GM19455 (cell line): ENCODE data around the gene PTPRD.

Experiments used
- ATAC-seq: cut with Tn5 transposase; IDR thresholded peaks from one replicate; pipeline ENCODE4 v1.9.1; 2021; ENCODE audit not compliant: unreplicated experiment

The PTPRD gene

DNA sequence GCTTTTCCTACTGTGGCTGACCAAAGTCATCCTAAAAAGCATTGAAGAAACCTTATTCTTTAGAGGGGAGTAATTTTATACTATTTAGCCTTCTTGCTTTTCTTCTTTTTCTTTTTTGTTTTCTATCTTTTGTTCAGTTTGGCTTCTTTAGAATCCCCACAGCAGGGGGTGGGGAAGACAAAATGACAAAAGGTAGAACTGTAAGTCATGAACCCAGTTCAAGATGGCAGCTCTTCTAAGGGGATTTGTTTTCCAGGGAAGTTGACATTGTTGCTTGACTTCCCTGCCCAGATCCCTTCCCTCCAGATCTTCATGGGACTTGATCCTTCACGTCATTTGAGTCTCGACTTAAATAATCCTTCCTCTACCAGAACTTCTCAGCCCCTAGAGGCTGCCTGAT, 2120.8 kb downstream of the PTPRD start:
- ATAC-seq, result no peak

DNA sequence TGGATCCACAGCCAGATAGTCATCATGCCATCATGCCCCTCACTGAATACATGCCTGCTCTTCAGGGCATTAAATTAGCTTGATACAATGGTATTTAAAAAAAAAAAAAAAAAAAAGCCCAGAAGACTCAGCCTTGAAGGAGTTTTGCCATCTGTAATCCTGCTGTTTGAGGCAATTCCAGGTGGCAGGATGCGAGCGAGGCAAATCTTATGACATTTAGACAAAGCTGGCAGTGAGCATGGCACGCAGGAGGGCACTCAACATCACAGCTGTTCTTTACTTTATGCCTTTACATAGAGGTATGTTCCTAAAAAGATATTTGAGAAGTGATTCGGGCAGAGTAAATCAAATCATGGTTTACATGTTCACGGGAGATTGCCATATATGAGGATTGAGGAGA, 2121.2 kb downstream of the PTPRD start:
- no peak for ATAC-seq

DNA sequence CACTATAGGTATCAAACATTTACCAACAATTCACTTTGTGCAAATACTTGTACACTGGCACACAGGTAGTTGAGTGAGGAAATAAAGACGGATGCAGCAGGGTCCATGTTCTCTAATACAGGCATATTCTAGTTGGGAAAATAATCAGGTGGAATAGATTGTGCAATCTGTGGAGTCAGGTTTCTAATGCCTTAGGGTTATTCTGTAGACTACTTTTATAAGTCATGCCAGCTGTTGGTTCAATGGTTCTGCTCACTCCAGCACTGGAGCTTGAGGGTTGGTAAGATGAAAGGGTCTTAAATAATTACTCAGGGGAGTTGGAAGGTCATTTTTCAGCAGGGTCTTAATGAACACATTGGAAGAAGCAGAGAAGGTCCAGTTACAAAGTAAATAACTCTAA, 2123.0 kb downstream of the PTPRD start:
- no peak for ATAC-seq

DNA sequence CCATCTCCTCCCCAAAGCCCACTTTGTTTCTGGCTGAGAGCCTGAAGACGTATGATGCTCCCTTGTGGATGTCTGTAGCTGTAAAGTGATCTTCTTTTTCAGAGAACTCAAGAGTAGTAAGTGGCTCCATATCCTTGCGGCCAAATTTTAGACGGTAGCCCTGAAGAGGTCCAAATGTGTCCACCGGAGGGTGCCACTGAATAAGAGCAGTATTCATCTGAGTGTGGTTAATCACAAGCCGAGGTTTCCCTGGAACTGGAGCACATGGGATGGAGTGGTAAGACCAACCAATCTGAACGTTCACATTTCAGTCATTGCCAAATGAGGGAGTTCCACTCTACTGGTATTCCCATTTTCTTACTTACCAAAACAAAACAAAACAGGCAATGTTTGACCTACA, 2126.7 kb downstream of the PTPRD start:
- ATAC-seq, result no peak

DNA sequence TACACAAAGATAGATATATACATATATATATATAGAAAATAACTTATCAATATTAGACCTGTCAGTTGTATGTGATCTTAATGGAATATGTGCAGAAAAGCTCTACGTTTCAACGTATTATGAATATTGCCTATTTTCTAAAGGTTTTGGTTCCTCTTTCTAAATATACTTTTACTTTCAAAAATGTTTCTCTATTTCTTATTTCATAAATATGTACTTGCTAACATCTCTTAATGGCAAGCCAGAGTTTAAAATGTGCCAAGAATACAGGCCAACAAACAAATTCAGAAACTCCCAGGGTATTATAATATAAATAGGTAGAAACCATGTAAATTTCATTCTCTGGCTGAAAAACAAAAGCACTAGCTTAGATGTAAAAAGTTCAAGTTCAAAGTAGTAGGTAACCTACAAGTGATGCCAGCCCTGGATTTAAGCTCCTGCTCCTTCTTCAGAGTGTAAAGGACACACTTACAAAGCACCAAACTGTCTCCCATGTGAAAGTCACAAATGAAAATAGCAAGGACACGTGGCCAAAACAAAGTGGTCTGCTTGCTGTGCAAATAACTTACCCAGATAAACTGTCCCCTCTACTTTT, 2128.1 kb downstream of the PTPRD start:
- ATAC-seq, result no peak

DNA sequence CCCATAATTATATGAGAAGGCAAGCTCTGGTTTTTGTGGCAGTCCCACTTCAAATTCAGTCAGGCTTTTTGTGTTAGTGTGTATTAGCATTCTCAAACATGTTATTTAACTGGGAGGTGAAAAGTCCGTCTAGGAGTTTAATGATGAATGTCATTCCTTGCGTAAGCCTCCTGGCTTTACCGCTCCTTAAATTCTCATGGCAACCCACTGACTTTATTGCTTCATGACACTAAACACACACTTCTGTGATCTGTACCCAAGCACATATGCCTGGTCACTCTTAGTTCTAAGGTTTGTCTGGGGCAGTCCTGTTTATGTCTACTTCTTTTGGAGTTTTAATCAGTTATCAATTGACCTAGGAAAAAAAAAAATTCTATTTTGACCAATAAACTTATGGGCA, 2135.4 kb downstream of the PTPRD start:
- ATAC-seq, result no peak

DNA sequence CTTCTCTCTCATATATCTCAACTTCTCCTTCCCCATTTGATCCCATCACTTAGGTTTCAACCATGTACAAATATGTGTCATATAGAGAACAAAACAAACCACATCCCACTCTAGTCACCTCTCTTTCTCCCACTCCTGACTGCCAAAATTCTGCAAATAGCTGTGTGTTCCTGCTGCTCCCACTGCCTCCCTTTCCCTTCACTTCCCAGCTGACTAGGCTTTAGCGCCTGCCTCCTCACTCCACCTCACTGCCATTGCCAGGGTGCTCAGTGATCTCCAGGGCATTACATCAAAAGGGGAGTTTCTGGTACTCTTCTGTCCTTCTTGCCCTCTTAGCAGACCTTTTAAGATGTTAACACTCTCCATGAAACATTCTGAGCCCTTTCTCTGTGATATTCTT, 2137.9 kb downstream of the PTPRD start:
- no peak for ATAC-seq

DNA sequence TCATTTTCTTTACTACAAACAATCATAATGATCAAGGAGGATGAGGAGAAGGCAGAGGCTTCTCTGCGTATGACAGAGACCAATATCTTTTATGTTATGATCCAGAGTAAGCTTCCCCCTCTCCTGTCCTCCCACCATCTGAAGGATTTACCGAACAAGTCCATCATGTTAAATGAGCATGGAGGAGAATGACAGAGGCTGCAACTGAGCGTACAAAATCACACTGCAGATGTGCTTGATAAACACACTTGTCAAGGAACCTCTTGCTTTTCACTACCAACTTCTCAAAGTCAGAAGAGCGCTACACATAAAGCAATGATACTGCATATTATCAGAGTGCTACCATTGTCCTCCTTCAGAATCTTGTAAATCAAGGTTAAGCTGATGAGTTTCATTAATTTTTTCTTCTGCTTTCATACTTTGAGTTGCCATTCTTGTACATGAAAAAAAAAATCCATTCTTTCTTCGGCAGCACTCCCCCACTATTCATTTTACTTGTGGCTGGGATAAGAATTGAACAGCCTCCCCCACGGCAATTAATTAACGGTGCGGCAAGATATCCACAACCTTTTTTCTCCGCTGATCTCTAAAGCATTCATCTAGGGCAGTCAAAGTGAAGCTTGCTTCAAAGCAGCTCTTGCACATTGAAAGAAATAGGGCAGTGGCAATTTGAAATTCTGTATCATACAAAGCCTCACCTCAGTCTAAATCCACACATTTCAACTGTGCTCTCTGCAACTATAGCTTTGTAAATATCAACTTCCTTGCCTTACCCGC, 2139.4 kb downstream of the PTPRD start:
- no peak for ATAC-seq

DNA sequence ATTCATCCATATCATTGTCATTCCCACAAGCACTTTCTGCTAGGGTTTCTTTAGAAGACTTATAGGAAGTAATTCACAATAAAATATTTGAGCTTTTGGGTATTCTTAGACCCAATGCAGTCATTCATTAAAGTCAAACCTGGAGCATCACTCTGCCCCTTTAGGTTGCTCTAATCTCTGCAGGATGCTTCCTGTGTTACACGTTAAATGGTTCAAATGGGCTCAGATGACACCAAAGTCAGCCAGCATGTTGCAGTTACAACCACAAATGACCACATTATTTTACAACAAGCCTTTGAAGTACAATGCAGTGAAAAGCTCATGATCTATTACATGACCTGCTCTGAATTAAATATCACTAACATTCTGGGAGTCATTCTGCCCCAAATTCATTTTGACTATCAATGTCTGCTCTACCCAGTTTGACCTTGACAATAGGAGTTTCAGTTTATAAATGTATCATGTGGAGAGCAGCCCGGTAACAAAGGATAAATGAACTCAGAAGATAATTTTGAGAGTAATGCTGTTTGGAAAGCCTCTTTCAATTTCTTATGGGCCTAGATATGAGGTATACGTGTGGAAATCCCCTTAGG, 2144.7 kb downstream of the PTPRD start:
- ATAC-seq, result no peak

DNA sequence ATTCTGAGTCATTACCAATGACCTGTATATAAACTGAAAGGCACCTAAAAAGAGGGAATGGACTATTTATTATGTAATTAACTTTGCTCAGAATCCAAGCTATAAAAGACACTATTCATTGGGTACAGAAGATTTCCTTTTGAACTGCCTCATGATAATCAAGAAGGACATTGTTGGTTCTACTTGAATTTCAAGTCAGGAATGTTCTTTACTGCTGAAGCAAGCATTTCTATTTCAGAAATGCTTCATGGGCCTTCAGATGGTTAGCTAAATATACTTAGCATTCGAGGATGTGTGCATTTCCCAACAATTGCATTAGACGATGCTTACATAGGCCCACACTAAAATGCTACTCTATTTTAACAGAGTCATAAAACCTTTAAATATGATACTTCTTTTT, 2155.0 kb downstream of the PTPRD start:
- no peak for ATAC-seq

DNA sequence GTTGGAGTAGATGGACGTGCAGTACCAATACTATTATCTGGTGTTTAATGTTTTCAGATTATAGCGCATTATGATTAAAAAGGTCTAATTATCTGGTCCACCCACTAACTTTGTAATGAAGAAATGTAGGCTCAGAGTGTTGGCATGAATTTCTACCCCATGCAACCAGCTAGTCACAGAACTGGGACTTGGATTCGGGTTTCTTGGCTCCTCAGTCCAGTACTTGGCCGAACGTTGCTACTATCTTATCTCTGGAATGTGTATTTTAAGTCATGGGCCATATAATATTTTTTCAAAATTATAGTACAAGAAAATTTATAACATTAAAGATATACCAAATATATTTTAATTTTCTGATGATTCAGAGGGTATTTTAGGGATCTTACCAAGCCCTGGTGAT, 2155.7 kb downstream of the PTPRD start:
- ATAC-seq, result no peak

DNA sequence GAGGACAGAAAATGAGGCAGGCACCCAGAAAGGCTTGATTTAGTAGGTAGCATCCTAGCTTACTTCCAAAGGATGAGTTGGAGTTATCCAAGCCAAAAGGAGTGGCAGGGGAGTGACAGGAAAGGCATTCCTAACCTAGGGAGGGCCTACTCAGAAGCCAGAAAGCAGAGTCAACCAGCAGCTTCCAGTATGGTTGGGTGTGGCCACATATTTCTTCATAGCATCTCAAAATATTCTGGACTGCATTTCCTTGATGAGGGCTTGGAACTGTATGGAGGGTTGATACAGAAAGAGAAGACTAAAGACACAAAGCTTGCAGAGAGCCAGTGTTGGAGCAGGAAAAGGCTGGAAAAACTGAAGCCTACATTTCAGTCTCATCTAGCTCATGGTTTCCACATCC, 2156.5 kb downstream of the PTPRD start:
- no peak for ATAC-seq

DNA sequence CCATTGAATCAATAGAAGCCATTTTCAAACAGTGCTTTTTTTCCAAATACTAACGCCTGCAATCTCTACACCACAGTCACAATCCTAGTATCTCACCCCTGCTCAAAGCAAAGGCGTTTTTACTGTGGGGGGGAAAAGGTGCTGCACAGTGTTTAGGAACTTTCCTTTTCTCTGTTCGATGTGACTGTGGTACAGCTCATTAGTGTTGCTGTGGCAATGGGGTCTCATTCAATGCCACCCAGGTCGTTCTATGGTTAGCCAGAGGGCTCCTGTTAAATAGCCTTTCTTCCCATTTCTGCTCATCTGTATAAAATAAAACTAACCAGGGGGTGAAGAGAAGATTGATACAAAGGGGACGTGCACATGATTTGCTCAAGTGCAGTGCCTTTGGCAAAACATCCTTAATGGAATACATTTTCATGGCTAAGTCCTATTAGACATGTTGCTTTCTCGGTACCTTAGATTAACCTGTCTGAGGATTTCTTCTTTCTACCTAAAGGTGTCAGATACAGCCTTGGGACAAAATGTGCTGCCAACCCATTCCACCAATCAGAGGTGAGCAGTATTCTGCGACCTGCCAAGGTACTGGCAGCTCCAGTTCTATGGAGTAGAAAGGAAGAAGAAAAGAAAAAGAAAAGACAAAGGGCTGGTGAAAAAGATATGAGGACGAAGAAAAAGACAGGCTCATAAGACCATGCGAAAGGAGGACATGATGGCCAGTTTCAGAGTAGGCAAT, 2161.8 kb downstream of the PTPRD start:
- no peak for ATAC-seq

DNA sequence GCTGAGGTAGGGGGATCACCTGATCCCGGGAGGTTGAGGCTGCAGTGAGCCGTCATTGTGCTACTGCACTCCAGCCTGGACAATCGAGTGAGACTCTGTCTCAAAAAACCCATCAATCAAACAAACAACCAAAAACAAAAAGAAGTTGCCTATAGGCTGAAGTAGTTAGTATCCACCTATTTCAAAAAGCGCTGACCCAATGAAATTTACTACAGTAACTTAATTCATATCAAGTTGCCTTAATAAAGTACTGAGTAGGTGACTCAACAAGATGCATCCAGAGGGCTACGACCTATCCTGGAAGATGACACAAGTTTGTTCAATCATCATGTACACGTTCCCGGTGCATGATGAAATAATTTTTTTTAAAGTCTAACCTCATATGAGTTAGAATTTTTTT, 2164.6 kb downstream of the PTPRD start:
- no peak for ATAC-seq

DNA sequence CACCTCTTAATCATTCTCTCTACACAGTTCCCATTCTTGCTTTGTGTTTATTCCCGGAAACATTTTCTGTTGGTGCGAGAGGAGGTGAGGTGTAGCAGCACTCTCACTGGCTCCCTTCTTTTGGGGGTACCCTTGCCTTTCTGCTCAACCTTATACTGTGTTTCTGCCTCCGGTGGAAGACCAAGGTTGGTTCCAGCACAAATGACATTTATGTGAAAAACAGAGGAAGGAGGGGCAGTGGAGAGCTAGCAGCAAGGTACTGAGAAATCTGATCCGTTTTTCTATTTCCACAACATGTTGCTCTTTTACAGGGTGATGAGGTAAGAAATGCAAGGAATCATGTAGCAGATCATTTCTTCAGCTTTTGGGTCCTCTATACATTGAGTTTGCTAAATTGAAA, 2165.2 kb downstream of the PTPRD start:
- ATAC-seq, result no peak

DNA sequence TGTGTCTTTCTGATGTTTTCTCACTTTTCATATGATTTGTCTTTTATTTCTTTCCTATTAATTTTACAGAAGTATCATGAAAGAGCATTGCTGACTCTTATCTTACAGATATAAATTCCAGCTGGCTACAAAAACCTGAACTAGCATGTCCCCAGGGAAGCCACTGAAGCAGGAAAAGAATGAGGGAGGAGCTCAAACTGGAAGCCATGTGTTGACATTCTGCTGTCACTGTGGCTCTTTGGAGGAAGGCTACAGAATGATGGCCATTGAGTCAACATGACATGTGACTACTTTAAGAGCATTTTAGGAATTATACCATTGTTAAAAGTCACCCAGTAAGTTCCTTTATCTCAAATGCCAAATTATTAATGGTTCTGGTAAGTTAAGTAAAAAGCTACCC, 2174.9 kb downstream of the PTPRD start:
- ATAC-seq, result no peak

DNA sequence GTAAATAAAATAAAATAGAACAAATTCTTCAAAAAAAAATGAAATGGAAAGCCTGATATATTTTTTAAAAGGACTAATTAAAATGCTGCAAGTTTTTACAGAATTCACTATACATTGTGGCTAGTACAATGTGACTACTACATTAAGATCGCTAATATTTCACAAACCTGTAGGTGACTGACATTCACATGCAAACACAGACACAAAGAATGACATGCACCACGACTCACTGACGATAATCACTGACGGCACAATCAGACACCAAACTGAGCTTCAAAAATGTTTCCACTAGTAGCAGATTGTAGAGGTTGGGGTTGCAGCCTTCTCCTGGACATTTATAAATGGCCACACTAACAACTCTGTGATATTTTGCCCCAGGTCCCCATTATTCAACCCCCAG, 2175.5 kb downstream of the PTPRD start:
- no peak for ATAC-seq

DNA sequence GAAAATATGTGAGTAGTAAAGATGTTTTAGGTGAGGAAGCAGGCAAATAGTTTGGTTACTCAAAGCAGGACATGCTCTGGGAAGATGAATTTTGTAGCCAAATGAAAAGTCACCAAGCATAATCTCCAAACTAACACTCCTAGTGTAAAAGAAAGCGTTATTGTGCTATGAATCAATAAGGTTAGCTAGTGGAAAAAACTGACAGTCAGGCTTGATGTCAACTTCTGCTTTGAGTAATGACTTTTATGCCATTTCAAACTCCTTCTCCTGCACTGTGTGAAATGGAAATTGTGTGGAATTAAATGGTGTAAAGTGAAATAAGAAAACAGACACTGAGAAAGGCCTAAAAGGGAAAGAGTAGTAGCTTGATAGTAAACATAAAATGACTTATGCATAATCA, 2176.0 kb downstream of the PTPRD start:
- no peak for ATAC-seq

DNA sequence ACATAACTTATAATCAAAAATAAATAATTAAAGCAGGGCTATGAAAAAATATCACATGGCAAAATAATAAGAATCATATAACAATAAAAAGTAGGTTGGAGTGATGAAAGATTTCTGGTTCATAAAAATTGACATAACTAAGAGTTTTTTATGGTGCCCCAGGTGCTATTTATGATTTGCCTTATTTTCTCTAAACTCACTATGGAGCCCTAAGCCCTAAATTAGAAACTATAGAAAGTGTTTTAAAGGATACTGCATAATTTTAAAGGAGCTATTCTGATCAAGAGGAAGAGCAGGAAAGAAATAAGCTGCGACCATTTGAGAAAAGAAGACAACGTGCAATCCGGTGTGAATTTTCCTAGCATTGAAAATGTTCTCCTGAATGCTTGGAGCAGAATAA, 2178.2 kb downstream of the PTPRD start:
- ATAC-seq, result no peak

DNA sequence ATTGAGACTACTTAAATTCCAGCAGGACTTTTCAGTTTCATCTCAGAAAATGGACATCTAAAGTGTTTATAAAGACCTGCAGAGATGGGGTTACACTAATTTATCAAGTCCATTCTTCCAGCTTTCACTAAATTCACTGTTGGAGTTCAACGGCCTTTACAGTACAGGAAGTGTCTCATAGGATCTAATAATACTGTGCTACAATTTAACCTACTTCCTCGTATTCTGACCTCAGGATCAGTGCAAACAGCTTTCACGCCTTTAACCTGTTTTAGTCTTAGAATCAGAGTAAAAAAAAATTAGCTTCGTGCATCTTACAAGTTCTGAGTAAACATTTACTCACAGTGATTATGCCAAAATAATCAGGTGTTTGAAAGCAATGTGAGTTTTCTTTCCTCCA, 2180.6 kb downstream of the PTPRD start:
- no peak for ATAC-seq

DNA sequence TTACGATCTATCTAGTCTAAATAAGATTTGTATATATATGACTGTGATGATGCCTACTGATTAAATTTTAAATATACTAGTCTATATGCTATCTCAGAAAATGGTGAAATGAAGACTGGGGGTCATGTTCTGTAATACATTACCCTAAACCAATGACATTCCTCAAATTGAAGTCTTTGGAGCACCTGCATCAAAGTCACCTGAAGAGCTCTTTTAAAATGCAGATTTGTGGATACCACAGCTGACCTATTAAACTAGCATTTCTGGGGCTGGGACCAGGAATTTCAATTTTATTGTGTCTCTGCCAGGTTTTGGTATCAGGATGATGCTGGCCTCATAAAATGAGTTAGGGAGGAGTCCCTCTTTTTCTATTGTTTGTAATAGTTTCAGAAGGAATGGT, 2181.3 kb downstream of the PTPRD start:
- ATAC-seq, result no peak

DNA sequence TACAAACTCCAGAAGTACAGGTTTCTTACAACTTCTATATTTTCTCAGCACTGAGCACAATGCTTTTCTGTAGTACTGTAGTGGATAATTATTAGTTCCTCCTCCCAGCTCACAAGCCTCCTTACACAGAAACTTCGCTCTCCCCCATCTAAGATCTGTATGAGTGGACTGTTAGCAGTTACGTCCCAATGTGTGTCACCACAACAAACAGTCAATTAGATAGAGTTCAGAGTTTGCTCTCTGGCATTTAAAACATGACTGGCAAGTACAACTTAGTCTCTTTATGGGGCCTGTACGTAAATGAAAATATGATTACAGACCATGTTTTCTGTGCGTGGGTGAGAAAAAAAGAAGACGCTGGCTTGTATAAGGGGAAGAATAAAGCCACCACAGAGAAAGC, 2181.9 kb downstream of the PTPRD start:
- no peak for ATAC-seq
